T-helper 2 cell treated with Interferon-gamma antibody and Interleukin-4, amounts not matched to agents 5 μg/mL and 100 μg/mL, for 36 hours (primary cell): ENCODE results near the gene PLD3.
A peak's percentile ranks its signal among the peaks of the same experiment; 100 is the strongest.
"Not testable (repeated sequence)": the region's sequence is repeated elsewhere in the genome, so short reads cannot be mapped to it uniquely, and the experiment has no call there.

Experiments
- DNase-seq: peaks from one replicate; pipeline ENCODE4 v3.0.0; 2021; ENCODE audit warnings: low spot score
- H3K27ac Mint-ChIP-seq: one replicate; pipeline ENCODE4 v1.8.0; 2021; ENCODE audit warnings: mild to moderate bottlenecking, mixed read lengths
- H3K27me3 Mint-ChIP-seq: one replicate; pipeline ENCODE4 v1.8.0; 2021; ENCODE audit warnings: low read depth, mixed read lengths
- H3K36me3 Mint-ChIP-seq: one replicate; pipeline ENCODE4 v1.8.0; 2021; ENCODE audit warnings: low read depth, mixed read lengths
- H3K4me1 Mint-ChIP-seq: one replicate; pipeline ENCODE4 v1.8.0; 2021; ENCODE audit warnings: low read depth, mixed read lengths
- H3K4me3 Mint-ChIP-seq: one replicate; pipeline ENCODE4 v1.8.0; 2022; ENCODE audit warnings: mild to moderate bottlenecking, moderate library complexity, mixed read lengths
- H3K9me3 Mint-ChIP-seq: one replicate; pipeline ENCODE4 v1.8.0; 2021; ENCODE audit warnings: mixed read lengths

Gene PLD3

DNA sequence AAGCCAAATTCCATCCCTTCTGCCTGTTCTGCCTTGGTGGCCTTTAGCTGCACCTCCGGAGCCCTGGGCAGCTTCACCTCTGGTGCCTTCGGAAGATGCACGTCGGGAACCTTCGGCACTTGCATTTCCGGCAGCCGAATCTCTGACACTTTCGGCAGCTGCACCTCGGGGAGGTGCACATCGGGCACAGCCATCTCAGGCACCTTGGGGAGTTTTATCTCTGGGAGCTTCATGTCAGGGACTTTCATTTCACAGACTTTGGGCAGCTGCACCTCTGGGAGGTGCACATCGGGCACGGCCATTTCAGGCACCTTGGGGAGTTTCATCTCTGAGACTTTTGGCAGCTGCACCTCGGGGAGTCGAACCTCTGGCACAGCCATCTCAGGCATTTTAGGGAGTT, 47.5 kb downstream of the PLD3 start:
- no peaks in the 10 kb centered on the region for H3K9me3 Mint-ChIP-seq
- H3K27me3 Mint-ChIP-seq: no peaks in the 10 kb centered on the region
- H3K36me3 Mint-ChIP-seq: no peaks in the 10 kb centered on the region
- DNase-seq: no peak
- peaks cover 8% of the 10 kb centered on the region for H3K4me1 Mint-ChIP-seq
- H3K4me3 Mint-ChIP-seq: no peak overlapping the region
- H3K27ac Mint-ChIP-seq: no peak overlapping the region

DNA sequence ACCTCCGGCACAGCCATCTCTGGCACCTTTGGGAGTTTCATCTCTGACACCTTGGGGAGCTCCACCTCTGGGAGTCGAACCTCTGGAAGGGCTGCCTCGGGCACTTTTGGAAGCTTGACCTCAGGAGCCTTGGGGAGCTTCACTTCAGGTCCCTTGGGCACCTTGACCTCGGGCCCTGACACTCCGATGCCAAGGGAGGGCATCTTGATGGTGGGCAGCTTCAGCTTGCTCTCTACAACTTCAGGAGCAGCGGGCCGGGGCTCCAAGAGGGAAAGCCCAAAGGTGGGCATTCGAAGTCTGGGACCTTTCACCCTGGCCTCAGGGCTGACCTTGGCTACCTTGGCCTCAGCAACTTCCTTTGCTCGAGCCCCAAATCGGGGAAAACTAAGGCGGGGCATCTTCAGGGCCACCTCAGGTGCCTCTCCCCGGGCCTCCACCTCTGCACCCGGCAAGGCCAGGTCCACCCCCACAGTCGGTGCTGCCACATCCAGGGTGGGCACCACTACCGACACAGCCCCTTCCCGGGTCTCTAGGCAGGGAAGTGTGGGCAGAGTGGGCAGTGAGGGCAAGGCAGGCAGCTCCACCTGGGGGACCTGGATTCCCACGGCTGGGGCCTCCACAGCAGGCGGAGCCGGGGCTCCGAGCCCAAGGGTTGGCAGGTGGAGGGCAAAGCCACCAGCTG, 48.5 kb downstream of the PLD3 start:
- no peak for DNase-seq
- H3K9me3 Mint-ChIP-seq: no peaks in the 10 kb centered on the region
- H3K27me3 Mint-ChIP-seq: no peaks in the 10 kb centered on the region
- peaks cover 8% of the 10 kb centered on the region for H3K4me1 Mint-ChIP-seq
- no peak overlapping the region for H3K4me3 Mint-ChIP-seq
- no peaks in the 10 kb centered on the region for H3K36me3 Mint-ChIP-seq
- no peak overlapping the region for H3K27ac Mint-ChIP-seq

DNA sequence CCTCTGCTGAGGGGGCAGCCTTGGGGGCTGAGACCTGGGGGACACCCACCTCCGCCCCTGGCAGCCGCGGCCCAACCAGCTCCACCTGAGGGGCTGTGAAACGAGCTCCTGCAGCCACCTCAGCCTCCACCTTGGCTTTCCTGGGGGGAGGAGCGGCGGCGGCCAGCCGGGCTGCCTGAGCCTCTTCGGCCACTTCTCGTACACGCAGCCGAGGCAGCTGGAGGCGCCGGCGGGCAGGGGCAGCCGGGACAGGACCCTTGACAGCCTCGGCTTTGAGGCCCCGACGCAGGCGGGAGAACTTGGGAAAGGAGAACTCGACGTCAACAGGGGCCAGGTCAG, 49.0 kb downstream of the PLD3 start:
- no peak overlapping the region for H3K4me3 Mint-ChIP-seq
- DNase-seq: no peak
- H3K36me3 Mint-ChIP-seq: no peaks in the 10 kb centered on the region
- H3K9me3 Mint-ChIP-seq: no peaks in the 10 kb centered on the region
- H3K27ac Mint-ChIP-seq: no peak overlapping the region
- H3K27me3 Mint-ChIP-seq: no peaks in the 10 kb centered on the region
- H3K4me1 Mint-ChIP-seq: peaks cover 8% of the 10 kb centered on the region

DNA sequence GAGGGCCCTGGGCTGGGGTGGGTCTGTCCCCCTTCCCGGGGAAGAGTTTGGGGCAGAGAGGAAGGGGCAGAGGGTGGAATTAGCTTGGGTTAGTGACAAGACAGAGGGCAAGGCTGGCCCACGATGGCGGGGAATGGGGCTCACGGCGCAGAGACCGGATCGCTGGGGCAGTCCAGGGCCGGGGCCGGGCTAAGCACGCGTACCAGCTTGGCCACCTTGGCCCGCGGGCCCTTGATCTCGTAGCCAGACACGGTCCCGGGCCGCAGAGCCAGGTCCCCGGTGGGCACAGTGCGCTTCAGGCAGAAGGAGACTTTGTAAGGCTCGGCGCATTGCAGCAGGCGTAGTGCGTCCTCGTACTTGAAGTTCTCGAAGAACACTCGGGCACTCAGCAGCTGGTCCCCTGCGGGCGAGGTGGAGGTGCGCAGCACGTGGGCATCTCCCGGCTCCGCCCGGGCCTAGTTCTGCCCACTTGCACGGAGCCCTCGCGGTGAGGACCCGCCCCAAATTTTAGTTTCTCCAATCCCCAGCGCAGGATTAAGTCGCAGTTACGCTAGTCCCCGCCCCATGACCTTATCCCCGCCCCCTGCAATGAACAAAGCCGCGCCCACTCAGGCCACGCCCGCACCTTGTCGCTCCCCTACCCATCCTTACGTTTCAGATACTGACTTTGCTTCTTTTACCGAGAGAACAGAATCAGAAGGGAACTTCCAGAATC, 50.1 kb downstream of the PLD3 start:
- Mint-ChIP-seq H3K27me3 (no peaks in the 10 kb centered on the region), H3K4me3 (peak overlapping the region; percentile 25), H3K9me3 (no peaks in the 10 kb centered on the region), H3K36me3 (no peaks in the 10 kb centered on the region), H3K4me1 (peaks cover 11% of the 10 kb centered on the region), H3K27ac (no peak overlapping the region)
- DNase-seq: peak; percentile 49

DNA sequence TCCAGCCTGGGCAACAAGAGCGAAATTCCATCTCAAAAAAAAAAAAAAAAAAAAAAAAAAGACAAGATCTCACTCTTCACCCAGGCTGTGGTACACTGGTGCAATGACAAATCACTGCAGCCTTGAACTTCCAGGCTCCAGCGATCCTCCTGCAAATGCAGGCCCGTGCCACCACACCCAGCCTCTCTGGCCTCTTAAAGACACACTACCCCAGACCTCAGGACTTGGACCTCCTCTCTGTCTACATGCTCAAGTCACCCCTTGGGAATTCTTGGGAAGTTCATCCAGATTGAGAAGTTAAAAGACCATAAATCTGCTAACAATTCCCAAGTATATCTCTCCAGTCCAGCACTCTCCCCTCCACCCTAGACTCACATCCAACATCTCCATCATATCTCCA, 52.1 kb downstream of the PLD3 start:
- no peak overlapping the region for H3K27ac Mint-ChIP-seq
- H3K36me3 Mint-ChIP-seq: no peaks in the 10 kb centered on the region
- no peaks in the 10 kb centered on the region for H3K27me3 Mint-ChIP-seq
- H3K4me3 Mint-ChIP-seq: no peak overlapping the region
- no peaks in the 10 kb centered on the region for H3K9me3 Mint-ChIP-seq
- H3K4me1 Mint-ChIP-seq: peaks cover 15% of the 10 kb centered on the region
- no peak for DNase-seq

DNA sequence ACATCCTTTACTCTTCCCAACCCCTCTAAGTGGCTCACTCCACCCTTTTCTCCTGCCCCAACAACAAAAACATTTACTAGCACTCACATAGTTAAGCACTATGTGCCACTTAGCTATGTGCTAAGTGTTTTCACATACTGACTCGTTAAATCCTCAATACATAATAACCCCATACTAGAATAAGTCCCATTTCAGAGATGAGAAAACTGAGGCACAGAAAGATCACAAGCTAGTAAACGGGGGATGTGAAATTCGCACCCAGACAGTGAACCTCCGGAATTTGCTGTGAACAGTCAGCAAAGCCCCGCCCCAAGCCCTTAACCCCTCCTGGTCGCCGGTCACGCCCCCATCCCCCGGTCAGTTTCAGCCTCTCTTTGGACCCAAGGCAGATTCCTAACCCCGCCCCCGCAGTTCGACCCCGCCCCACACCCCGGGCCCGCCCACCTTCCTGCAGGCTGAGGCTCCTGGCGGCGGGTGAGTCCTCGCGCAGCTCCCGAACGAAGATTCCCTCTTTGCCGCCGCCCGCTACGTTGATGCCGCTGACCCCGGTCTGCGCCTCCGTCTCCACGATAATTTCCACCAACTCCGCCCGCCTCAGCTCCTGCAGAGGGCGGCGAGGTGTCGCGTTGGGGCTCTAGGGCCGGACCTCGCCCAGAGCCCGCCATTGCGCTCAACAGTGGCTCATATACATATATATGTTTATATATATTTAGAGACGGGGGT, 54.9 kb downstream of the PLD3 start:
- Mint-ChIP-seq H3K27ac (peak overlapping the region; percentile 86), H3K27me3 (no peaks in the 10 kb centered on the region), H3K9me3 (no peaks in the 10 kb centered on the region), H3K36me3 (no peaks in the 10 kb centered on the region), H3K4me1 (peaks cover 21% of the 10 kb centered on the region), H3K4me3 (peak overlapping the region; percentile 92)
- peak; percentile 85 for DNase-seq

DNA sequence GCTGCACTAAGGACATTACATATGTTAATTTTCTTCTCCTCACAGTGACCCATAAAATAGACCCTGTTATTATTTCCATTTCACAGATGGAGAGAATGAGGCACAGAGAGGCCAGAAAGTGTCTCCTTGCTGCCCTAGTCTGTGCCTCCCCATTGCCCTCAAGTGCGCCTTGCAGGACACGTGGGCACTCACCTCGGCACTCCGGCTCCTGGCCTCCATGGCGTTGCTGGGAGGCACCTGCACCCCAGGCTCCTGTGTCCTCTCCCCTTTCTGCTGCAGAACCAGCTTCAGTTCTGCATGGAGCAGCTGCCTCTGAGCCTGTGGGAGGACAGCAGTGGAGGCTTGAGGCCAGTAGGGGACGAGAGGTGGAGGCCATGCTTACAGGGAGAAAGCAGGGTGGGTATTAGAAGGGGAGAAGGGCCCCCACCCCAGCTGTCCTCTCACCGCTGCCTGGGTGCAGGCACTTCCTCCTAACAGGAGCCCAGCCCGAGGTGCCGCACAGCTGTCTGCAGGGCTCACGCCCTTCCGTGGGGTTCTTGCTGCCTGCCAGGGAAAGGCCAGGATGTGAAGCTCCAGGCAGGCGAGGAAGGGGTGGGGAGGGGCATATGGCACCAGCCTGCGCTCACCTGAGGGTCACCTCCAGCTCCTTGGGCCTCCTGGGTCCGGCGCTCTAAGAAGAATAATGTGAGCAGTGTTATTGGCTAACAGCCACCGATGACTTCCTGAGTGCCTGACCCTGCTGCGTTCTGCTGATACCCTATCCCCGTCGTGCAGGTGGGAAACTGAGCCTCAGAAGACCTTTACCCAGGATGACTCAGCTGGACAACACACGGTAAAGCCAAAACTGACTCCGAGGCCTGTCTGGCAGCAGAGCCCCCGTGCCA, 59.5 kb downstream of the PLD3 start:
- no peak overlapping the region for H3K4me3 Mint-ChIP-seq
- no peak overlapping the region for H3K27ac Mint-ChIP-seq
- no peaks in the 10 kb centered on the region for H3K27me3 Mint-ChIP-seq

DNA sequence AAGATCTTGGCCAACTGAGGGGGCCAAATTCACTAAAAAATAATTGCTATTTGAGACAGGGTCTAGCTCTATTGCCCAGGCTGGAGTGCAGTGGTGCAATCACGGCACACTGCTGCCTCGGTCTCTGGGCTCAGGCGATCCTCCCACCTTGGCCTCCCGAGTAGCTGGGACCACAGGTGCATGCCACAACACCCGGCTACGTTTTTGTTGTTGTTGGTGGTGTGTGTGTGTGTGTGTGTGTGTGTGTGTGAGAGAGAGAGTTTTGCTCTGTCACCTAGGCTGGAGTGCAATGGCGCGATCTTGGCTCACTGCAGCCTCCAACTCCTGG, 60.1 kb downstream of the PLD3 start:
- not testable (repeated sequence) for DNase-seq, H3K27me3 Mint-ChIP-seq, H3K9me3 Mint-ChIP-seq, H3K36me3 Mint-ChIP-seq, H3K27ac Mint-ChIP-seq, H3K4me3 Mint-ChIP-seq
- peaks cover 11% of the 10 kb centered on the region for H3K4me1 Mint-ChIP-seq

More for the DNA sequence above, 59.5 kb downstream of the PLD3 start:
- no peak for DNase-seq
- peaks cover 13% of the 10 kb centered on the region for H3K4me1 Mint-ChIP-seq
- H3K9me3 Mint-ChIP-seq: no peaks in the 10 kb centered on the region
- H3K36me3 Mint-ChIP-seq: no peaks in the 10 kb centered on the region

DNA sequence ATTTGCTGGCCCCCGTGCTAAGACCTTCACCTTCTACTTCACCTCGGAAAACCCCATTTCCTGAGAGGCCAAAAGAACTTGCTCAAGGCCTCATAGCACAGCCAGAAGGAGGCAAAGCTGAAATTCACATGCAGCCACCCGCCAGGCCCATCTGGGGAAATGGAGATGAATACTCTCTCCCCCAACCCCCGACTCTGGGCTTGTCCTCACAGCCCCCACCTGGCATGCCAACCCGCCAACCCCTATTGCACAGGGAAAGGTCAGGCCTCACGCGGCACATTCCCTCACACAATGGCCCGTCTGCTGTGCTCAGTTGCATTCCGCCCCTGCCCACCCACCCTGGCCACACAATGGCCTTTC, 61.5 kb downstream of the PLD3 start:
- H3K9me3 Mint-ChIP-seq: no peaks in the 10 kb centered on the region
- DNase-seq: no peak
- no peaks in the 10 kb centered on the region for H3K27me3 Mint-ChIP-seq
- no peaks in the 10 kb centered on the region for H3K36me3 Mint-ChIP-seq
- H3K4me3 Mint-ChIP-seq: no peak overlapping the region
- H3K4me1 Mint-ChIP-seq: peaks cover 9% of the 10 kb centered on the region
- H3K27ac Mint-ChIP-seq: no peak overlapping the region

DNA sequence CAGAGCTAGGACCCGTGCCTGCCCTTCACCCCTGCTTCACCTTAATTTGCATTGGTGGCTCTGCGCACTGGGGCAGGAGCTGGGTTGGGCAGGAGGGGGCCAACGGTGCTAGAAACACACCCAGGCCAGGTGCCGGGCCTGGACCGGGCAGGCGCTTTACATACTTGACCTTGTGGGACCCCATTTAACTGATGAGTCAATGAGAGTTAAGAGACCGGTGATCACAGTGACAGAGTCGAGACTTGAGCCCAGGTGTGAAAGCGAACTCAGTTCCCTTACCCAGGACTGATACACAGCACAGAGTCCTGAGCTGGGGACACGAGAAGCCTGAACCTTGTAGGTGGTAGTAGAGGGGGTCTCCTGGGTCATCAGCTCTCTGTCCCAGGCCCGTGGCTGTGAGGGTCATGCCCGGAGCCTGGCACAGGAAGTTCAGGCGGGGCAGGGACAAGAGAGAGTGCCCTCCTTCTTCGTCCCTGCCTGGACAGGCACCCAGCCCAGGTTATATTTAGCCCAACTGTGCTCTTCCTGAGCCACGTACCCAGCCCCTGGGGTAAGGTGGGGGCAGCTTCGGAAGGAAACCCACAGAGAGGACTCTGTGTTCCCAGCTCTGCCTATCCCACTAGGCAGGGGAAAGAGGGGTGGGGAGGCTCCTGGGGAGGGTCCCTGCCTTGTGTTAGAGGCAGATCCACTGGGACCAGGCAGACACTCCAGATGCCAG, 62.8 kb downstream of the PLD3 start:
- H3K27me3 Mint-ChIP-seq: no peaks in the 10 kb centered on the region
- H3K4me1 Mint-ChIP-seq: peaks cover 12% of the 10 kb centered on the region
- no peaks in the 10 kb centered on the region for H3K9me3 Mint-ChIP-seq
- no peak overlapping the region for H3K27ac Mint-ChIP-seq
- no peak for DNase-seq
- no peaks in the 10 kb centered on the region for H3K36me3 Mint-ChIP-seq
- H3K4me3 Mint-ChIP-seq: no peak overlapping the region

DNA sequence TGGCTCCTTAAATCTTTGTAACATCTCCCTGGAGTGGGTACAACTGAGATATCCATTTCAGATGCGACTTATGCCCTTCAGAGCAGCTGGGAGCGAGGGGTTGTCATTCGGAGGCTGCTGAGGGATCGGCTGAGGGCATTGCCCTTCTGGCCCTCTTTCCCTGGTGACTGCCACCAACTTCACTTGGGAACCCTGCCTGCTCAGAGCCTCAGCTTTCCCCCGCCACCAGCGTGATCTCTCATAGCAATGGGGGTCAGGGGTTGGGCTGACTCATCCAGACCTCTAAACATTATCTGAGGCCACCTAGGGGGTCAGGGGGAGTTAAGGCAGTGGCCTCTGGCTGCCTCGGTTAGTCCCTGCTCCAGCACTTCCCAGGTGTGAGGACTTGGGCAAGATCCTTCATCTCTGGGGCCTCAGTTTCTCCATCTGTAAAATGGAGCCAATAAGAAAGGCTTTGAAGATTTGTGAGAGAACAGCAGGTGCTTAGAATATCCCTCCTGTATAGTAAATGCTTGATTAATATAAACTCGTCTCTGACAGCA, 63.5 kb downstream of the PLD3 start:
- no peak for DNase-seq
- Mint-ChIP-seq H3K9me3 (no peaks in the 10 kb centered on the region), H3K4me3 (no peak overlapping the region), H3K27ac (no peak overlapping the region), H3K4me1 (peaks cover 16% of the 10 kb centered on the region), H3K36me3 (no peaks in the 10 kb centered on the region), H3K27me3 (no peaks in the 10 kb centered on the region)

DNA sequence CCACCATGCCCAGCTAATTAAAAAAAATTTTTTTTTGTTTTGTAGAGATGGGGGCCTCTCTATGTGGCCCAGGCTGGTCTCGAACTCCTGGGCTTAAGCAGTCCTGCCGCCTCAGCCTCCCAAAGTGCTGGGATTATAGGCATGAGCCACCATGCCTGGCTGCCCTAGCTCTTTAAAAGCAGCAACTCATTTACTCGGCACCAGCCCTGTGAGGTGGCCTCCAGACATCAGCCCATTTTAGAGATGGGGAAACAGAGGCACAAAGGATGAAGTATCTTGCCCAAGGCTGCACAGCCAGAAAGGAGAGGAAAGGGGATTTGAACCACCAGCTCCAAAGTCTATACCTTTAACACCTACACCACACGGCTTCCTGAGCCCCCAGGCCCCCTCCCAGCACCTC, 64.4 kb downstream of the PLD3 start:
- H3K27me3 Mint-ChIP-seq: no peaks in the 10 kb centered on the region
- H3K27ac Mint-ChIP-seq: no peak overlapping the region
- H3K36me3 Mint-ChIP-seq: no peaks in the 10 kb centered on the region
- H3K4me1 Mint-ChIP-seq: peaks cover 17% of the 10 kb centered on the region
- DNase-seq: no peak
- H3K9me3 Mint-ChIP-seq: no peaks in the 10 kb centered on the region
- no peak overlapping the region for H3K4me3 Mint-ChIP-seq

DNA sequence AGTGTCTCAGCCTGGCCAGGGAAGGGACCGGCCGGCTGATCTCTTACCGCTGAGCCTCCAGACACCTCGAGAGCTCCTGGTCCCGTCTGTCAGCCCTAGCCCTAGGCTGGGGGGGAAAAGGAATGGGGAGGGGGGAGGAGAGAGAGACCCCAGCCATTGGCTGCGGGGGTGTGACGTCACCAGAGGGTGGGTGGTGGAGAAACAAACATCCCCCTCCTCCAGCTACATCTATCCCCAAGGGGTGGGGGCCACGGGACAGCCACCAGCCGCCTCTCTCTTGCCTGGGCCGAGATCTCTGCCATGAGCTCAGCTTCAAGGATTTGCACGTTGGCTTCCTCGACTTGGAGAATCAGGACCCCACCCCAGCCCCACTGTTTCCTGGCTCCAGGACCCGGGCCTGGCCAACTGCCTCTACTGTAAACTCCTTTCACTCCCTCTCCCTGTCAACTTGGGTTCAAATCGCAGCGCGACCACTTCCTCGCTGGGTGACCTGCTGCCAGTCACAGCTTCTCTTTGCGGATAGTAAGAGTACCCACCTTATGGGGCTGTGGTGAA, 64.9 kb downstream of the PLD3 start, which contains the start of gene PRX:
Gene PRX (minus strand): TSS at position 88 of the 555 bp plus-strand sequence. CDS start 5,446 bp downstream, outside the sequence.
- no peak within 1 kb of the TSS for H3K27ac Mint-ChIP-seq
- no peaks in the 10 kb centered on the region for H3K9me3 Mint-ChIP-seq
- no peak for DNase-seq
- H3K36me3 Mint-ChIP-seq: no peaks in the 10 kb centered on the region
- H3K4me1 Mint-ChIP-seq: peaks cover 16% of the 10 kb centered on the region
- H3K4me3 Mint-ChIP-seq: no peak within 1 kb of the TSS
- no peaks in the 10 kb centered on the region for H3K27me3 Mint-ChIP-seq
